Measurements from ENCODE around the gene ADSS1.

ADSS1 gene

DNA sequence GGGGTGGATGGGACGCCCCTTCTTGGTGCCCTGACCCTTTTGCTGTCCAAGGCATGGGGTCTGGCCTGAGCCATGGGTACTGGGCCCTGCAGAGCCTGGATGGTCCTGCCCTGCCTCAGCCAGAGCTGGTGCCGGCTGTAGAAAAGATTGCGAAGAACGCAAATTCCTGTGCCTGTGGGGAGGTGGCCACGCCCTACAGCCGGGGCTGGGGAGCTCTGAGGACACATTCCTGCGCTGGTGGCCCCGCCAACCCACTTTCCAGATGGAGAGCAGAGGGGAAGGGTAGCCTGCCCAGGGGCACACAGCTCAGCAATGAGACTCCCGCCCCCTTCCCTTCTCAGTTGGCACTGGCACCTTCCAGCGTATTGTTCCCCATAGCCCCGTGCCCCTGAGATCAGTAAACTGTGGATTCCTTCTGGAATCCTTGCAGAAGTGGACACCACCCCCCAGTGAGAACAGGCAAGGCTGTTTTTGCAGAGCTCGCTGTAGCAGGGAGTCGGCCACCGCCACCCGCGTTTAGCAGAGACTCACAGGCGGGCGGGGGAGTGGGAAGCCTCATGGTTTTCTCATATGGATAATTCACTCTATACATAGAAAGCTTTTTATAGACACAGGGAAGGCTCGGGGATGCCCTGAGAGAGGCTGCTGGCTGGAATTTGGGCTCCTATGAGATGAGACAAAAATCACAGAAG, 26.0 kb upstream of the ADSS1 start:
- peak in 48 of 58 donors; percentile 27 to 90 (median 53) for DNase-seq

DNA sequence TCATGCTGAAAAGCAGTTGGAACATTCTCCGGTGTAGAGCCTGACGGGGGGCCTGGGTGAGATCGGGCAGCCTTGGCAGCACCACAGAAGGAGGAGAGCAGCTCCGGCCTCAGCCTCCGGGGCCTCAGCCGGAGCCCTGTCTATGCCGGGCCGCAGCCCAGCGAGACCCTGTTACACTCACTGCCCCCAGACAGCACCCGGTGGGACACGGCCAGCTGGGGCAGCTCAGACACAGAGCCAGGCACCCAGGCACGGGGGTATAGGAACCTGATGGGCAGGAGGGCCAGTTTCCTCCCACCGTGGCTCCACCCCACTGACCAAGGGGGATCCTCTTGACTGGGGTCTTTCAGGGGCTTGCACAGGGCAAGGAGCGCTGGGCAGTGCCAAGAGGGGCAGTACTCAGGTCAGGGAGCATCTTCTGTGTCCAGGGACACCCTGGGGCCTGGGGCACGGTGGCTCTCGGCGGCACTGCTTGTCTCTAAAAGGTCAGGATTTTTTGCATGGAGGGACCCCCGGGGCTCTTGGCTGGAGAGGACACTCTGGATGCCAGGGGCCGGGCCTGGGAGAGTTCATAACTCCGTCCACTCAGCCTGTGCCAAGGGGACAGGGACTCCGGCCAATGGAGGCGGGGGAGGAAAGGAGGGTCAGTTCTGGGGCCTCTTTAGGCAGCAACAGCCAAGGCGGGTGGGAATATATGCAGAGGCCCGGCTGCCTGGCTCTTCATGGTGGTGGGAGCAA, 25.2 kb upstream of the ADSS1 start:
- DNase-seq = peak in 21 of 58 donors; percentile 13 to 66 (median 36)

DNA sequence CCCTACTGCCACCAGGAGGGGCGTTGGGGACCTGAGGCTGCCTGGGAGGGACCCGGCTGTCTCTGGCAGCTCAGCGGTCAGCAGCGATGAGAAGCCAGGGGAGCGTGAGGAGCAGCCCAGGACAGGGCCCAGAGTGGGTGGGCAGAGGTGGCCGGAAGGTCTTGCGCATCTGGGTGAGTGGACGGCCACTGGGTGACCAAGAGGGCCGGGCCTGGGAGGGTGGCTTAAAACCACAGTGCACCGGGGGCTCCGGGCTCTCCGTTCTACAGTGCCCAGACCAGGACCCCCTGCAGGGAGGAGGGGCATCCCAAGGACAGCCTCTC, 24.6 kb upstream of the ADSS1 start:
- no peak for DNase-seq

DNA sequence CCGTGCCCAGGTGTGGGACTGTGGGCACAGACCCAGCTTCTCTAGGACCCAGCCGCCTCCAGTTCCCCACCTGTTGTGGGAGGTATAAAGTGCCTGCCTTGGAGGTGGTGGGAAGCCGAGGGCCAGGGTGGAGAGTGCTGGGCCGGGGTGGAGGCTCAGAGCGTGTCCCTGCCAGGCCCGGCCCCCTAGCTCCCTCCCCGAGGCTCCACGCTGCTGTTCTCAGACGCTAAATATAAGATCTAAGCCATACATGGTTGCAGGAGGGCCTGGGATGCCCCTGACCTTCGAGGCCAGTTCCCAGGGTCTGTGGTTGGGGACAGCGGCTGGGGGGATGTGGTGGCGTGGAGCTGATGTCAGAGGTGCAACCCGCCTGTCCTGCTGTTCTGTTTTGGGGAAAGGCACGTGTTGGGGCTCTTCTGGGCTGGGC, 23.8 kb upstream of the ADSS1 start:
- no peak for DNase-seq

DNA sequence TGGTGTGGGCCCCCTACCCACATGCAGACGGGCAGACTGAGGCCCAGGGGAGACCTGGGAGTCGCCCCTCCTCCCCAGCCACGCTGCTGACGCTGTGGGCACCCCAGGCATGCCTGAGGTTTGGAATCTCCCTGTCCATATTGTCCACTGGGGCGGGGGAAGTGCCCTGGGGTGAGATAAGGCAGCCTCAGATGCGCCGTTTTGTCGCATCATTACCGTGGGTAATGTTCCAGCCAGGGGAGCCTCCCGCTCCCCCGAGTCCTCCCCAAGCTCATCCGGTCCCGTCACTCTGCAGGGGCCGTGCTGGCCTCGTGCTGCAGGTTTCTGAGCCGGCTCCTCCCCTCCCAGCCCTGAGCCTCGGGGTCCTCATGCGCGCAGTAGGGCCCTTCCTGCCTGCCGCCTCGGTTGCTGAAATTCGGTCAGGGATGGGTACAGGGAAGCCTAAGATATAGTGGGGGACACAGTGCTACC, 23.2 kb upstream of the ADSS1 start:
- no peak for DNase-seq

DNA sequence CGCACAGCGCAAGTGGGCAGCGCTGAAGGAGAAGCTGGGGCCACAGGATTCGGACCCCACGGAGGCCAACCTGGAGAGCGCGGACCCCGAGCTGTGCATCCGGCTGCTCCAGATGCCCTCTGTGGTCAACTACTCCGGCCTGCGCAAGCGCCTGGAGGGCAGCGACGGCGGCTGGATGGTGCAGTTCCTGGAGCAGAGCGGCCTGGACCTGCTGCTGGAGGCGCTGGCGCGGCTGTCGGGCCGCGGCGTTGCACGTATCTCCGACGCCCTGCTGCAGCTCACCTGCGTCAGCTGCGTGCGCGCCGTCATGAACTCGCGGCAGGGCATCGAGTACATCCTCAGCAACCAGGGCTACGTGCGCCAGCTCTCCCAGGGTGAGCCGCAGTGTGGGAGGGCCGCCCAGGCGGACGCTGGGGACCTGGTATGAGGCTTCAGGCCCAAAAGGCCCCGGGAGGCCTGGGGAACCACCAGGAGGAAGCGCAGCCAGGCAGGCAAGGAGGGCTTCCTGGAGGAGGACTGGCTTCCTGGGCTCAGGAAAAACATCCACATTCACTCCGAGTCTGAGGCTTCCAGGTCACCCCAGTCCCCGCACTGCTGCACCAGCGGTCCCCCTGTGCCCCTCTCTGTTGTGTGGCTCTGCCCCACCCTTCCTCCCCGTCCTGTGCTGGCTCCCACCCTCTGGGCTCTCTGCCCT, 22.5 kb upstream of the ADSS1 start:
- no peak for DNase-seq

DNA sequence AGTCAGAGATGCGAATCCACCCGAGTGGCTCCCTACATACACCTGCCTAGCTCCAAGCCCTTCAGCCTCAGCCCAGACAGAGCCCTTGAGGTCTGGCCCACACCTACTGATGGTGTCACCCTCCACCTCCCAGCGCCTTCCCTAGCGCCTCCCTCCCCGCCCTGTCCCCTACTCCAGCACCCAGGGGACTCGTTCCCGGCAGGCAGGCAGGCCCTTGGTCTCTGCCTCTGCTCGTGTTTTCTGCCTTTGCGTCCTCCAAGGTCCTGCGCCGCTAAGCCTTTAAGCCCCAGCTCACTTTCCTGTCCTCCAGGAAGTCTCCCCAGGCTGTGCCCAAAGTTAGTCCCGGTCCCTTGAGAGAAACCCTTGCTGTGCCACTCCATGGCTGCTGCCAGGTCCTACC, 21.9 kb upstream of the ADSS1 start:
- DNase-seq = no peak

DNA sequence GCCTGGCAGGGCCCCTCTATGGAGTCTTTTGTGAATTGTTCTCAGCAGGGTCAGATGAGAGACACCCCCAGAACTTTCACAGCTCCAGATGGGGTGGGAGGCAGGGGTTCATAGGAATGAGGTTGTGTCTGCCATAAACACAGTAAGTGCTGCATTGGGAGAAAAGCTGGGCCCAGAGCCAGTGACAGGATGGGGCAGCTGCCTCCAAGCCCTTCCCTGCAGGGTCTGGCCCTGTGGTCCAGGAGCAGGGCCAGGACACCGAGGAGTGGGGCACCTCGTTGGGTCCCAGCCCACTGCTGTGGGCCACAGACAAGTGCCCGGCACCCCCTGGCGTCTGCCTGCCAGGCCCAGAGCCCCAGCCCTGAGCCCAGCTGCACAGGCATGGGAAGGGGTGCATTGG, 21.4 kb upstream of the ADSS1 start:
- peak in 18 of 58 donors; percentile 27 to 79 (median 40) for DNase-seq

DNA sequence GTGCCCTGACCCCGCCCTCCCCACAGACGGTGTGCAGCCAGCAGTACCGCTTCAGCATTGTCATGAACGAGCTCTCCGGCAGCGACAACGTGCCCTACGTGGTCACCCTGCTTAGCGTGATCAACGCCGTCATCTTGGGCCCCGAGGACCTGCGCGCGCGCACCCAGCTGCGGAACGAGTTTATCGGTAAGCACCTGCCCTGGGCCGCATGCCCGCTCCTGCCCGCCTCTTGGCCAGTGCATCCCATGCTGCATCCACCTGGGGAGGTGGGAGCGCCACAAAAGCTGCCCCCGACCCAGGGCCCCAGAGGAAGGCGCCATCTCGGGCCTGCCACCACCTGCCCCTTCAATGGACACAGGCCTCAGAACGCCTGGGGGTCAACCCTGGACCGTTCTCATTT, 20.8 kb upstream of the ADSS1 start:
- no peak for DNase-seq

DNA sequence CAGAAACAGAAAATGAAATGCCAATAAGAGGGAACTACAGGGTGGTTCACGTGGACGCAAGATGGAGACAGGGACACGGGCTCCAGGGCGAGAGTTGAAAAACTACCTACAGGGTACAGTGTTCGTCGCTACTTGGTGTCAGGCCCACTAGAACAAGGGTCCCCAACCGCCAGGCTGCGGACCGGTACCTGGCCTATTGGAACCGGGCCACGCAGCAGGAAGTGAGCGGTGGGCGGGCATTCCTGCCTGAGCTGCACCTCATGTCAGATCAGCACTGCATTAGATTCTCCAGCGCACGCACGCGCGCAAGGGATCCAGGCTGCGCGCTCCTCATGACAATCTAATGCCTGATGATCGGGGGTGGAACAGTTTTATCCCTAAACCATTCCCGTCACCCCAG, 19.8 kb upstream of the ADSS1 start:
- DNase-seq = no peak

DNA sequence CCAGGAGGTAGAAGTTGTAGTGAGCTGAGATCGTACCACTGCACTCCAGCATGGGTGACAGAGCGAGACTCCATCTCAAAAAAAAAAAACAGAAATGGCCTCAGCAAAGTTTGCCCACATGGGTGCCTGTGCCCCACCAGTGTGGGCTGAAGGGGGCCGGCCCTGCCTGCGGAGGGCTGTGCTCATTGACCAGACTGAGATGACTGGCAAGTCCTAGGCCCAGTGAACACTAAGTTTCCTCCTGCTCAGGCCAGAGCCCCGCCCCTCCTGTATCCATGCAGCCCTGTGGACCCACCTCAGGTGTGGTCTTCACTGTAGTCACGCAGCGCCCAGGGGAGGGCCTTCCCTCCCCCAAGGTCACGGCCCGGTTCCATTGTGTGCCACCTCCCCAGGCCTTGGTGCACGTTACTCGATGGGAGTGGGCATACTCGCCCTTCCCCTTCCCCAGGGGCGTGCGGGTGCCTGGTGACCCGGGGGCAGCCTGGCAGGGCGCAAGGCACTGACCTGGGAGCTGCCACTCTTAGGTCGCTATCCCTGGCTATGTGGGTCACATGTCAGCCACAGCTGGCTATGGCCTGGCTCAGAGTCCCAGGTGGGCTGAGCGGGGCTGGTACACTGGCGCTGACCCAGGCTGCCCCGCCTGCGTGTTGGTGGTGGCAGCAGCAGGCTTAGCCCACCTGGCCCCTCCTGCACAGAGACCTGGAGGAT, 18.5 kb upstream of the ADSS1 start:
- DNase-seq = no peak

DNA sequence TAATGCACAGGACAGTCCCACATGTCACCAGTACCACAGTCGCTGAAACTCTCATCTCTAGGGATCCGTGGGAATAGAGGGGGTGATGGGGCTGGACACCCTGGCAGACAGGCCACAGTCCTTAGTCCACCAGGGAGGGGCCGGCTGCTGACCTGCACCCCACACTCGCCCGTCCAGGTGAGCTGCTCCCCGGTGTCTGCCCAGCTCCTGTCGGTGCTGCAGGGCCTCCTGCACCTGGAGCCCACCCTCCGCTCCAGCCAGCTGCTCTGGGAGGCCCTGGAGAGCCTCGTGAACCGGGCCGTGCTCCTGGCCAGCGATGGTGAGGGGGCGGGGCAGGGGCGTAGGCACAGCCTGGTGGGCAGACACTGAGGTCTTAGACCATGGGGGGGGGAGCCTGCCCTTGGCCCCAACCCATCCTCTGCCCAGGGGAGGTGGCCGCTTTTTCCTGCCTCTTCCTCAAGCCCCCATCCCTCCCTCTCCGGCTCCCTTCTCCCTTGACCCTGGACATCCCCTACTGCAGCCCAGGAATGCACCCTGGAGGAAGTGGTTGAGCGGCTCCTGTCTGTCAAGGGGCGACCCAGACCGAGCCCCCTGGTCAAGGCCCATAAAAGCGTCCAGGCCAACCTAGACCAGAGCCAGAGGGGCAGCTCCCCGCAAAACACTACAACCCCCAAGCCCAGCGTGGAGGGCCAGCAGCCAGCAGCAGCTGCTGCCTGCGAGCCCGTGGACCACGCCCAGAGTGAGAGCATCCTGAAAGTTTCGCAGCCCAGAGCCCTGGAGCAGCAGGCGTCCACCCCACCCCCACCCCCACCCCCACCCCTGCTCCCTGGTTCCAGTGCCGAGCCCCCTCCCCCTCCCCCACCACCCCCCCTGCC, 17.1 kb upstream of the ADSS1 start:
- DNase-seq = no peak

DNA sequence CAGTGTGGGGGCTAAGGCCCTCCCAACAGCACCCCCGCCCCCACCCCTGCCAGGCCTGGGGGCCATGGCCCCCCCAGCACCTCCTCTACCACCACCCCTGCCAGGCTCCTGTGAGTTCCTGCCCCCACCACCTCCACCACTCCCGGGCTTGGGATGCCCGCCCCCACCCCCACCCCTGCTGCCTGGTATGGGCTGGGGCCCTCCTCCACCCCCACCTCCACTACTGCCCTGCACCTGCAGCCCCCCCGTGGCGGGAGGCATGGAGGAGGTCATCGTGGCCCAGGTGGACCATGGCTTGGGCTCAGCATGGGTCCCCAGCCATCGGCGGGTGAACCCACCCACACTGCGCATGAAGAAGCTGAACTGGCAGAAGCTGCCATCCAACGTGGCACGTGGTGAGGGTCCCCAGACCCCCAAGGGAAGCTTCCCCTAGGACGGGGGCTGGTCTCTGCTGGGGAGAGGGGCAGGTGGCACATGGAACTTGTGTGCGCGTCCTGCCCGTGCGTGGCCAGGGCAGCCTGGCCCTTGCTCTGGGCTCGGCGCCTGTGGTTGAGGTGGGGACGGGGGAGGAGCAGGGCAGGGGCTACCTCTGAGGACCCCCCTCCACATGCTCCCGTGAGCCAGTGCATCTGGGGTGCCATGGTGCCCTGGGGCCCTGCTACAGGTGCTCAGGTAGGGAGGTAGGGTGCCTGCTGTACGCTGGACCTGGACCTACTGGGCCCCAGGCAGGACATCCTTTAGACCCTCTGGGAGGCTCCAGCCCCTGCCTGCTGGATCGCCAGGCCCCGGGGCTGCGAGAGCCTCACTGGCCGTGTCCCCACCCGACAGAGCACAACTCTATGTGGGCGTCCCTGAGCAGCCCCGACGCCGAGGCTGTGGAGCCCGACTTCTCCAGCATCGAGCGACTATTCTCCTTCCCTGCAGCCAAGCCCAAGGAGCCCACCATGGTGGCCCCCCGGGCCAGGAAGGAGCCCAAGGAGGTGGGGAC, 16.1 kb upstream of the ADSS1 start:
- DNase-seq = no peak

DNA sequence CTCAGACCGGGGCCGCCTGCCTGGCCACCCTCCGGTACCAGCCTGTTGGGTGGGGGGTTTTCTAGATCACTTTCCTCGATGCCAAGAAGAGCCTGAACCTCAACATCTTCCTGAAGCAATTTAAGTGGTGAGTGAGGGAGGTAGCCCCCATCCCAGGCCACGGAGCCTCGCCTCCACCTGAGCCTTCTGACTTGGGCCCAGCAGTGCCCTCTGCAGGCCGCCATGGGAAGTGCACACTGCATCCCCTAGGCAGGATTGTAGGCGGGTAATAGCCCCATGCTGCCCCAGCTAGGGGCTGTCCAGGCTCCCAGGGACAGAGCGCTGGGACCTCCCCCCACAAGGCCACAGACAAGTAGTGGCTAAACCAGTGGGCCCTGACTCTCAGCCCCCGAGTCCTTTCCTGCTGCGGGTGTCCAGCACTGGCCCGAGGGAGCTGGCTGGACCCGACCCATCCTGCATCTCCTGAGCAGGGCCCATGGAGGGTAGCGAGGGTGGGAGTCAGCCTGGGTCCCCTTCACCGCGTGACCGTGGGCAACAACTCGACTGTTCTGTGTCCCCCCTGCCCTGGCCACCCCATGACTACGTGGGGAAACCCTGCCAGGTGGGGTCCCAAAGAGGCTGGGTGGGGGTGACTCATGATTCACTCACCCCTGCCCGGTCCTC, 15.3 kb upstream of the ADSS1 start:
- peak in 38 of 58 donors; percentile 8 to 81 (median 43) for DNase-seq

DNA sequence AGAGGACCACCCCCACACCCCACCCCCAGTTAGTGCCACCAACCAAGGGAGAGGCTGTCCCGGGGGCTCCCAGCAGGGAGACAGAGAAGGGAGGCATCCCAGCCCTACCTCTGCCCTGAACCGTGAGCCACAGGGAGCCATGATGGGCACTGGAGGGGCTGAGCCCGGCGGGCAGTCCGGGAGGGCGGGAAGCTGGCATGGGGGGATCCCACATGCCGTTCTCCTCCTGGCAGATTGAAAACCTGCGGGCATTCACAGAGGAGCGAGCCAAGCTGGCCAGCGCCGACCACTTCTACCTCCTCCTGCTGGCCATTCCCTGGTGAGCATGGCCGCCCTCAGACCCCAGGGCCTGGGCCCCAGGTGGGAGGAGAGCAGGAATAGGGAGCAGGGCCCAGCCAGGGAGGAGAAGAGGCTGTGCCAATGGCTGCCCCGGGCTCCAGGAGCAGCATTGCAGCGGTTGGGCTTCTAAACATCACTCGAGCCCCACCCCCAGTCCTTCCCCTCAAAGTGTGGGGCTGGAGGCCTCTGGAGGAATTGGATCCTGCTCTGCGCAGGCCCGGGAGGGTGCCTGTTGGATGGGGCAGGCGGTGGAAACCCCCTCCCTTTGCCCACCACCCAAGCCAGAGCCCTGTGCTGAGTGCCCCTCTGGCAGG, 14.5 kb upstream of the ADSS1 start:
- no peak for DNase-seq

DNA sequence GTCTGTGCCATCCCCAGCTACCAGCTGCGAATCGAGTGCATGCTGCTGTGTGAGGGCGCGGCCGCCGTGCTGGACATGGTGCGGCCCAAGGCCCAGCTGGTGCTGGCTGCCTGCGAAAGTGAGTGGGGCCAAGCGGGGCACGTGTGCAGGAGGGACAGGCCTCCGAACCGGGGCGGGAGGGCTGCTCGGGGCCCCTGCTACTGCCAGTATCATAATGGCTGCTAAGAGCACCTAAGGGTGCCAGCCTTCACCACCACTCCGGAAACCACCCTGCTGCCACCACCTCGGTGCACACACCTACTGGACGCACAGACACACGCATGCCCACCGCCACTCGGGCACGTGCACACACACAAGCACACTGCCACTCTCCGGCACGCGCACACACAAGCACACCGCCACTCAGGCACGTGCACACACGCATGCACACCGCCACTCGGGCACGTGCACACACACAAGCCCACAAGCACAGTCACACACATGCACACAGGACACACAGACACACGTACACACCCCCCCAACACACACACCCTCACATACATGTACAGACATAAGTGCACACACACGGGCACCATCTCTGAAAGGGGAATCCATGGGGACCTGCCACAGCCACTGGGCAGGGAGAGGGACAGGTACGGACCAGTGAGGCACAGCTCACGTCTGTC, 13.8 kb upstream of the ADSS1 start:
- no peak for DNase-seq

DNA sequence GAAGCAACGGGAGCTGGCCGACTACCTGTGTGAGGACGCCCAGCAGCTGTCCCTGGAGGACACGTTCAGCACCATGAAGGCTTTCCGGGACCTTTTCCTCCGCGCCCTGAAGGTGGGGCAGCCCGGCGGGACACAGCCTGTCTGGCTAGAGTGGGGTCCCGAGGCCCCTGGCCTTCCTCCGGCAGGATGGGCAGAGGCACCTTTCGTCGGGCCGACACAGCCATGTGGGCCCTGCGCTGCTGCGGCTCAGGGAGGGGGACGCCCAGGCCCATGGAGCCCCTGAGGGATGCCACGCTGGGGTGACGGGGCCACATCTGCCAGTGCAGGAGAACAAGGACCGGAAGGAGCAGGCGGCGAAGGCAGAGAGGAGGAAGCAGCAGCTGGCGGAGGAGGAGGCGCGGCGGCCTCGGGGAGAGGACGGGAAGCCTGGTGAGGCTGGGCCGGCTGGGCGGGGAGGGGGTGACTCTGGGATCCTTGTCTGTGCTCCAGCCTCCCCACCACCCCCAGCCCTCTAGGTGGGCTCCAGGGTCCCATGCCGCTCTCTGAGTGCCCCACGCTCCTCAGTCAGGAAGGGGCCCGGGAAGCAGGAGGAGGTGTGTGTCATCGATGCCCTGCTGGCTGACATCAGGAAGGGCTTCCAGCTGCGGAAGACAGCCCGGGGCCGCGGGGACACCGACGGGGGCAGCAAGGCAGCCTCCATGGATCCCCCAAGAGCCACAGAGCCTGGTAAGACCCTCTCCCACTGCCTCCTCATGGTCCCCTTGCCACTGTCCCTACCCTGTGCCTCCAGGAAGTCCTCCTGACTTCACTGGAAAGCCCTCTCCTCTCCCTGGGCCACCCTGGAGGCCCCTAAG, 10.9 kb upstream of the ADSS1 start:
- DNase-seq = no peak

All from anterior cingulate cortex (tissue), 58 donors.